Activated CD4-positive, alpha-beta T cell treated with anti-CD3 and anti-CD28 coated beads, Interleukin-2, amount 50 U/mL, for 4 hours (primary cell): Measurements from ENCODE around the gene MIER2.
"Not testable (repeated sequence)": the region's sequence is repeated elsewhere in the genome, so short reads cannot be mapped to it uniquely, and the experiment has no call there.

Experiments
- DNase-seq, 2 experiments: peaks; one replicate each; pipeline ENCODE4 v3.0.0-alpha.2; 2020

MIER2 gene

DNA sequence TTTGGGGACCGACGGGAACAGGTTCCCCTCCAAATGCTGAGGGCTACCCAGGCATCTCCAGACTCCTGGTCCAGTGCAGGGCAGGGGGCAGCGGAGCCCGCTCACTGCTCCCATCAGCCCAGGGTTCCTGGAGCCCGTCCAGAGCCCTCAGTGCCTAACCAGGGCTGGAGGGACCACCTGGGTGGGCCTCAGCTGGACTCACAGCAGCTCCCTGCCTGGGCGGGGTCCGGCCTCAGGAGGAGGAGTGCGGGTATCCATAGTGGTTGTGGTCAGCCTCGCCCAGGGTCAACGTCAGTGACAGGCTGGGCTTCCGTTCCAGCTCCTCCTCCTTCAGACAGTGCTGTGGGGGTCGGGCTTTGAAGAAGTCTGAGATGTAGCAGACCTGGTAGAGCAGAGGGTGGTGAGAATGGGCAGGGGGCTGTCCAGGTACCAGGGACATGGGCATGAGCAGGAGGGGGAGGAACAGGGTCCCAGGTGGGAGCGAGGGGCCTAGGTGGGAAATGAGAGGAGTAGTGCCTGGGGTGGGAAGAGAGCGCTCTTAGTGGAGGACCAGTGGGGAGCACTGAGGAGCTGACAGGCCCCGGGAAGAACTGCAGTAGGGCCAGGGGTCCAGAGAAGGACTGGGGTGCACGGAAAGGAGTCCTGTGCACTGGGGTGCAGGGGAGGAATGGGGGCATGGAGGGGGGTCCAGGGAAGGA, 63.3 kb downstream of the MIER2 start:
- no peak for DNase-seq

DNA sequence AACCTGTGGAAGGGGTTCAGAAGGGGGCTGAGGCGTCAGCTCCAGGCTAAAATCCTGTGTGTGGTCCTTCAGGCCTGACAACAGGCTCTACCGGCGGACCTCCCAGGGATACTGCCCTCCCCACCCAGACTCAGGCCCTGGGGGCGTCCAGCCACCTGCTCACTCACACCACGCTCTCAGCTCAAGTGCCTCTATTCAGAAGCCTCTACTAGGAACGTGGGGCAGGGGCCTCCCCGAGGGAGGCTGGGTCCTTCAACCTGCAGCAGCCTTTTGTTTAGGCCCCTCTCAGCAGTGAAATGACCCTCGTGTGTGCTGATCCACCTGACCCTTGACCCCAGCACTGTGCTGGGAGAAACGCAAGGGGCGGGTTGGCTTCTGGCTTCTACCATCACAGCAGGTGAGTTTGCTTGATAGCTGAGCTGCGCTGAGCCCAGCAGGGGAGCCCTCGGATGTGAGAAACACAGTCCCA, 64.0 kb downstream of the MIER2 start:
- DNase-seq: no peak

DNA sequence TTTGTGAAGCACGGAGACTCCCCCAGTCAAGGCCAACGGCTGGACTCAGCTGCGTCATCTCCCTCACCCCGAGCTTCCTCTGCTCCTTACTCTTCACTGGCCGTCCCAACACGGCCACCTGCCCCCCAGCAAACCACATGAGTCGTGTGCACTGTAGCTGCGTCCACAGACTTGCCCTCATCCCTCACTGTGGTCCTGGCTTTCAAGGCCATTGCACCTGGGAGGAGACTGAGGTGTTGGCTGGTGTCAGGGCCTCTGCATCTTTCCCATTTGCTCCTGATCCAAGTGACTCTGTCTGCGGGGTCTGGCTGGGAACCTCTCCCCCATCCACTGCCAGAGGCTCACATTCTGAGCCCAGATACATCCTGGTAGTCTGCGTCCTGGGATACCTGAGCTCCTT, 64.9 kb downstream of the MIER2 start:
- no peak for DNase-seq

DNA sequence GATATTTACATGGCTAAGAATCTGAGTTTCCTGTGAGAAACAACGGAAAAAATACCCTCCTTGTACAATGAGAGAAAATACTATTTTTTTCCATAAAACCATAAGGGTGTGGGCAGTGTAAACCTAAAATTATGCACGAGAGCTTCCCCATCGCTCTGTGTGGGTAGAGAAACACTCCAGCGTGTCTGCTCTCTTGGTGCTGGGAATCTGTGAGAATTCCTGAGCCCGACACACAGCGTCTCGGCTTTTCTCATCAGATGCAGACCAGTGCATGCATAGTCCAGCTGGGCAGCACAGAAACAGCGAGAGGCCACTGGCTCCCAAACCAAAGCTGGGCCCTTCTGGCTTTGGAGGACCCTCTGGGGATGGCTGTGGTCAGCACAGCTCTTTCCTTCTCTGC, 65.4 kb downstream of the MIER2 start:
- no peak for DNase-seq

DNA sequence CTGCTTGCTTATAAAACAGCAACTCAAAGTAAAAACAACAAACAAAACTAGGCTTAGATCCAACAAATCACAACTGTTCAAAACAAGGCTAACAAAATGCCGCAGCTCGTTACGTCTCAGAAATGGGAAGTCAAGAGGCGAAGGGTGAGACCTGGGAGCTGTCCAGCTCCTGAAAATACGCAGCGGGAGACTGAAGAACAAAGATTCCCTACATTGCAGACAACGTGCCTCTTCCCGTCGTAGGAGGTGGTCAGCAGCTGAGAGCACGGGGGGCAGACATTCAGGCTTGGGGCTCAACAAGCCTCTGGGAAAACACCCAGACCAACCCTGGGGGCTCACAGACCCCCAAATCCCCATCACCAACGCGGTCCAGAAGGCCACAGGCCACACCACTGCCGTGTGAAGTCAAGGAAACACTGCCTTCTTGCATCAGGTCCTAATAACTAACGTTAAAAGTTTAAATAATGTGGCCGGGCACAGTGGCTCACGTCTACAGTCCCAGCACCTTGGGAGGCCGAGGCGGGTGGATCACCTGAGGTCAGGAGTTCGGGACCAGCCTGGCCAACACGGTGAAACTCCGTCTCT, 66.9 kb downstream of the MIER2 start:
- no peak for DNase-seq

DNA sequence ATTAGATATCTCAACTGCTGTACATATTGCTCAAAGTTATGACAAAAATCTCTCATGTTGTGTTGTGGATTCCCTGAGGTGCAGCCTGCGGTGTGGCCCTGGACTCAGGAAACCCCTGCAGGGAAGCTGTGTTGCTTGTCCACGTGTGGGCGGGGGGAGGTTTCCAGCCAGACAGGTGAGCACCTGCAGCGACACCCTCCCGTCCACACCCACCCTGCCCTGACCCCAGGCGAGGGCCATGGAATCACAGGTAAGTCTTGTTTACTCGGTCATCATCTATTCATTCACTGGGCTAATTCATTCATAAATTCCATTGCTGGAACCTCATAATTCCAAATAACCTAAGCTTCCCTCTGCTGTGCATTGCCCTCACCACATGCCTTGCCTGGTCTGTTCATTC, 67.5 kb downstream of the MIER2 start:
- no peak for DNase-seq

DNA sequence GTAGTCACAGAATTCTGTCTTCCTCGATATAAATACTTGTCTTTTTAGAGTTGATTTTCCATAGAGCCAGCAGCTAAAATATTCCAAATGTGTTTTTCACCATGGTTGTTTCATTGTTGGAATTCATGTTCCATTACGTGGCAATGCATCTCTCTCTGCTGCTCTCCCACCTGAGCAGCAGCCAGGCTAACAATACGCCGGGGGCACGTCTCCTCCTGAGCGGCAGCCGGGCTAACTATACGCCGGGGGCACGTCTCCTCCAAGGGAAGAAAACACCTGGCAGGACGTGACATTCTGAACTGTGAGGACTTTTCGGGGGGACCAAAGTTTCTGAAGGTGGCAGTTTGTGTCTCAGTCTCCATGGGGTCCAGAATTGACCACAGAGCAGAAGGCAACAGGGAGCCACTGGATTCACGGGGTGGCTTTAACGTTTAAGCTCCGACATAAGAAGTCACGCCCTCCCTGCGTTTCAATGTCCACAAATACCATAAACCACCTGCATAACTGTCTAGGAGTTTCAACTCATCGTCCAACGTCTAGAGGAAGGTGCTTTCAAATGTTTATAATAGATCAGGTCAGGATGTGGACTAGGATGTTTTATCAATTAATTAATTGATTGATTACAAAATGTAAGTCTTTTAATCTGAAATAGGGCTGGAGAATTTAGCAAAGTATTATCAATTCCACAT, 68.5 kb downstream of the MIER2 start:
- DNase-seq: no peak

DNA sequence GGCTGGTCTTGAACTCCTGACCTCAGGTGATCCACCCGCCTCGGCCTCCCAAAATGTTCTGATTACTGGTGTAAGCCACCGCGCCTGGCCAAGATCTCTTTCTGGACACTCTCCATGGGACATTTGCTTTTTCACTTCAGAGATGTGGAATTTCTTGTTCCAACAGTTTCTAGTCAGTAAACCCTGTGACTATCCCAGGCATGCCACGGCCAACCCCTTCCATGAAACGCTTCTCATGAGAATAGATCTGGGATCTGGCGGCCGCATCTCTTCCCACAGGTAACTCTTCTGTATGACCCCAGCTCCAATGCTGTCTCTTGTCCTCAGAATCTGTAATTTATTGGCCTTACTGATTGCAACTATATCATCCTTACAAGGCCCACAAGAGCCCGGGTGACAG, 69.6 kb downstream of the MIER2 start:
- DNase-seq: no peak

DNA sequence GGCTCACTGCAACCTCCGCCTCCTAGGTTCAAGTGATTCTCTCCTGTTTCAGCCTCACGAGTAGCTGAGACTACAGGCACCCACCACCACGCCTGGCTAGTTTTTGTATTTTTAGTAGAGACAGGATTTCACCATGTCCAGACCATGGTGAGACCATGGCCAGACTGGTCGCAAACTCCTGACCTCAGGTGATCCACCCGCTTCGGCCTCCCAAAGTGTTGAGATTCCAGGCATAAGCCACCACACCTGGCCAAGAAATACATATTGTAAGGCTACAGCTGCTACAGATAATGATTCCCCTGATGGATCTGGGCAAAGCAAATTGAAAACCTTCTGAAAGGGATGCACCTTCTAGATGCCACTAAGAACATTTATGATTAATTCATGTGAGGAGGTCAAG, 71.2 kb downstream of the MIER2 start:
- DNase-seq: no peak

DNA sequence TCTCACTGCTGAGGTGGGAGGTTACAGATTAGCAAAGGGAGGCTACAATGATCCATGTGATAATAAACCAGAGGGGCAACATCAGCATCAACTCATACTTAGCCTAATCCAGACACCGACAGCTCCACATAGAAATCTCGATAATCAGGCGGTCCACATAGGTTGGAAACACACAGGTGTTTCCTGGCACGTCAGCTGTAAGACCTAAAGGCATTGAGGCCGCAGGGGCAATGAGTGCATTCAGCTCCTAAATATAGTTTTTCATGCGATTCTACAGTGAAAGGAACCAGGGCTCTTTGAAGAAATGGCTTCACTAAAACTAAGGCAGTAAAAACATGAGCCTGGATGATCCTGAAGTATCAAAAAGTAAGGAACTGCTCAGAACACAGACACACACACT, 72.7 kb downstream of the MIER2 start:
- DNase-seq: no peak

DNA sequence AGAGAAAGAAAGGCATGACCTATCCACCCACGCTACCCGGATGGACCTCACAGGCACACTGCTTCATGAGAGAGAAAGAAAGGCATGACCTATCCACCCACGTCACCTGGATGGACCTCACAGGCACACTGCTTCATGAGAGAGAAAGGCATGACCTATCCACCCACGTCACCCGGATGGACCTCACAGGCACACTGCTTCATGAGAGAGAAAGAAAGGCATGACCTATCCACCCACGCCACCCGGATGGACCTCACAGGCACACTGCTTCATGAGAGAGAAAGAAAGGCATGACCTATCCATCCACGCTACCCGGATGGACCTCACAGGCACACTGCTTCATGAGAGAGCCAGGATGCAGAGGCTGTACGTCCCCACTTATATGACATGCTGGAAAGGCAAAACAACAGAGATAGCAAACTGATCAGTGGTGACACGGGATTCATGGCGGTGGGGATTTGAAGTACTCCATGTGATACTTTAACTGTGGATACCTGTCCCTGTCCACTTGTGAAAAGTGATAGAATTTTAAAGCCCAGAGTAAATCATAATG, 73.8 kb downstream of the MIER2 start:
- not testable (repeated sequence) for DNase-seq

DNA sequence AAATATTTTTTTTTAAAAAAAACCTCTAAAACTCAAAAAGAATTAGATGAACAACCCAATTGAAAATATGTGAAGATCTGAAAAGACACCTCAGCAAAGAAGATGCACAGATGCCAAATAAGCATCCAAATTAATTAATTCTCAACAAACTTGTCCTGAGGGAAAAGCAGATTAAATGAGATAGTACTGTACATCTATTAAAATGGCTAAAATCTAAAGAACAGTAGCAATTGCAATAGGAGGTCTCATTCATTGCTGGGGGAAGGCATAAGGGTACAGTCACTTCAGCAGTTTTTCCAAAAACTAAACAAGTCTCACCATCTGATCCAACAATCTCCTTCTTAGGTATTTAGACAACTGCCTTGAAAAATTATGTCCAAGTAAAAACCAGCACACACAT, 75.4 kb downstream of the MIER2 start:
- no peak for DNase-seq

DNA sequence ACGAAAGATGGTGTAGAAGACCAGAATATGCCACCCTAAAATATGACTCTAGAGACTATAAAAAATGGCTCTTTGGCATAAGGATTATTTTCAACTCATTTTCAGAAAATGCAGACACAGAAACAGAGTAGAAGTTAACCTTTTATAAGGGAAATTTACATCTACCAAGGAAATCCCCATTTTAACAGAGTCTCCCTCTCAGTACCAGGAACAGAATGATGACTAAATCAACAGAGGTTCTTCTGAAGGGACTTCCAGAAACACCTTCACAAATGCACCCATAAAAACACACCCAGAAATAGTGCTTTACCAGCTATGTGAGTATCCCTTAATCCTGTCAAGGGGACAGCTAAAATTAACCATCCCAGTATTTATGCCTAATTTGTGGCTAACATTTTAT, 82.5 kb downstream of the MIER2 start:
- DNase-seq: no peak

DNA sequence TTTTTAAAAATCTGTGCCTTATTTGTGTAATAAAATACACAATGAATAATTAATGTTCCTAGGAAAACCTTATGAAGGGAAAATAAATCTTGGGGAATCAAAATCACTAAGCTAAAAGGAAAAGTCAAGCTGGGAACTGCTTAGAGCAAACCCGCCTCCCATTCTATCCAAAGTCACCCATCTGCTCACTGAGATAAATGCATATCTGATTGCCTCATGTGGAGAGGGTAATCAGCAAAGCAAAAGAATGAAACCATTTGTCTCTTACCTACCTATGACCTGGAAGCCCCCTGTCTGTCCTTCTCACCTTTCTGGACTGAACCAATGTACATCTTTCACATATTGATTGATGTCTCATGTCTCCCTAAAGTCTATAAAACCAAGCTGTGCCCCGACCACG, 87.8 kb downstream of the MIER2 start:
- not testable (repeated sequence) for DNase-seq
